Mucosa of rectum (tissue), 2 donors: ENCODE results near the gene CTRL.
"Not testable (repeated sequence)": the region's sequence is repeated elsewhere in the genome, so short reads cannot be mapped to it uniquely, and the experiment has no call there.

Source experiments
- H3K27ac ChIP-seq, 2 donors: one replicate each; pipeline ENCODE4 v1.7.0; 2013; ENCODE audit warnings: inconsistent platforms in 2 of 2, low read depth in 2 of 2, low read length in 2 of 2
- H3K27me3 ChIP-seq, 2 donors: one replicate each; pipeline ENCODE4 v1.7.0; 2013; ENCODE audit warnings: low read length in 2 of 2; ENCODE audit not compliant: control insufficient read depth in 2 of 2, insufficient read depth in 2 of 2
- H3K36me3 ChIP-seq, 2 donors: one replicate each; pipeline ENCODE4 v1.7.0; 2013; ENCODE audit warnings: low read length in 2 of 2; ENCODE audit not compliant: control insufficient read depth in 2 of 2, insufficient read depth in 2 of 2
- H3K4me1 ChIP-seq, 2 donors: one replicate each; pipeline ENCODE4 v1.7.0; 2013; ENCODE audit warnings: low read length in 2 of 2, mild to moderate bottlenecking in 1 of 2; ENCODE audit not compliant: control insufficient read depth in 2 of 2, insufficient read depth in 2 of 2
- H3K4me3 ChIP-seq, 2 donors: one replicate each; pipeline ENCODE4 v1.7.0; 2013; ENCODE audit warnings: low read length in 2 of 2
- H3K9ac ChIP-seq, 2 donors: one replicate each; pipeline ENCODE4 v1.7.0; 2013; ENCODE audit warnings: low read length in 2 of 2, low read depth in 1 of 2, mild to moderate bottlenecking in 1 of 2
- H3K9me3 ChIP-seq, 2 donors: one replicate each; pipeline ENCODE4 v1.7.0; 2013; ENCODE audit warnings: low read length in 2 of 2; ENCODE audit not compliant: control insufficient read depth in 2 of 2
- donor health status: healthy.
- donor health status: Normal muscosa, but diverticular disease.

The CTRL gene

GRCh38 chr16:67924140-67924906 lies 7.3 kb downstream of the CTRL start:
- no peaks in the 10 kb centered on the region for H3K27me3 ChIP-seq
- H3K4me3 ChIP-seq = no peak overlapping the region
- H3K27ac ChIP-seq = no peak overlapping the region
- no peaks in the 10 kb centered on the region for H3K9me3 ChIP-seq
- H3K4me1 ChIP-seq = no peaks in the 10 kb centered on the region
- peaks cover 27% of the 10 kb centered on the region in 2 donors for H3K36me3 ChIP-seq
- H3K9ac ChIP-seq = no peak overlapping the region

GRCh38 chr16:67923414-67924116 lies 8.1 kb downstream of the CTRL start:
- Histone ChIP-seq H3K9ac (no peak overlapping the region), H3K36me3 (peaks cover 25 to 27% of the 10 kb centered on the region in 2 donors), H3K27ac (no peak overlapping the region), H3K4me1 (no peaks in the 10 kb centered on the region), H3K27me3 (no peaks in the 10 kb centered on the region), H3K9me3 (no peaks in the 10 kb centered on the region), H3K4me3 (no peak overlapping the region)

- no peak overlapping the region for H3K9ac ChIP-seq
- H3K4me3 ChIP-seq = no peak overlapping the region
- H3K27ac ChIP-seq = no peak overlapping the region
- no peaks in the 10 kb centered on the region for H3K9me3 ChIP-seq
- H3K27me3 ChIP-seq = no peaks in the 10 kb centered on the region
- peaks cover 21 to 24% of the 10 kb centered on the region in 2 donors for H3K36me3 ChIP-seq
- no peaks in the 10 kb centered on the region for H3K4me1 ChIP-seq
Measured at GRCh38 chr16:67922740-67923139, 8.9 kb downstream of the CTRL start.

- Histone ChIP-seq H3K36me3 (peaks cover 17 to 21% of the 10 kb centered on the region in 2 donors), H3K9ac (no peak overlapping the region), H3K27me3 (no peaks in the 10 kb centered on the region), H3K27ac (no peak overlapping the region), H3K4me1 (no peaks in the 10 kb centered on the region), H3K9me3 (no peaks in the 10 kb centered on the region), H3K4me3 (no peak overlapping the region)
Measured at GRCh38 chr16:67922221-67922620, 9.4 kb downstream of the CTRL start.

- peaks cover 17 to 36% of the 10 kb centered on the region in 2 donors for H3K36me3 ChIP-seq
- H3K9me3 ChIP-seq = no peaks in the 10 kb centered on the region
- no peaks in the 10 kb centered on the region for H3K27me3 ChIP-seq
- H3K4me1 ChIP-seq = peaks cover 0 to 2% of the 10 kb centered on the region in 2 donors
- no peak overlapping the region for H3K27ac ChIP-seq
- H3K4me3 ChIP-seq = no peak overlapping the region
- H3K9ac ChIP-seq = no peak overlapping the region
Measured at GRCh38 chr16:67919622-67920221, 11.9 kb downstream of the CTRL start.

GRCh38 chr16:67917852-67918236 lies 13.8 kb downstream of the CTRL start:
- no peak overlapping the region for H3K27ac ChIP-seq

GRCh38 chr16:67917140-67917851 lies 14.4 kb downstream of the CTRL start:
- Histone ChIP-seq H3K9me3 (no peaks in the 10 kb centered on the region), H3K4me3 (no peak overlapping the region), H3K27ac (no peak overlapping the region), H3K27me3 (no peaks in the 10 kb centered on the region), H3K4me1 (peaks cover 0 to 2% of the 10 kb centered on the region in 2 donors), H3K36me3 (peaks cover 14 to 29% of the 10 kb centered on the region in 2 donors), H3K9ac (no peak overlapping the region)

More at GRCh38 chr16:67917852-67918236, 13.8 kb downstream of the CTRL start:
- Histone ChIP-seq H3K9me3 (no peaks in the 10 kb centered on the region), H3K4me1 (peaks cover 0 to 2% of the 10 kb centered on the region in 2 donors), H3K9ac (no peak overlapping the region), H3K4me3 (no peak overlapping the region), H3K27me3 (no peaks in the 10 kb centered on the region), H3K36me3 (peaks cover 14 to 29% of the 10 kb centered on the region in 2 donors)

- H3K27ac ChIP-seq = no peak overlapping the region
Measured at GRCh38 chr16:67915831-67916723, 15.6 kb downstream of the CTRL start.

GRCh38 chr16:67915496-67915769 lies 16.2 kb downstream of the CTRL start:
- not testable (repeated sequence) for H3K9me3 ChIP-seq, H3K27ac ChIP-seq, H3K9ac ChIP-seq

More at GRCh38 chr16:67915831-67916723, 15.6 kb downstream of the CTRL start:
- Histone ChIP-seq H3K4me1 (peaks cover 0 to 2% of the 10 kb centered on the region in 2 donors), H3K9me3 (no peaks in the 10 kb centered on the region), H3K27me3 (no peaks in the 10 kb centered on the region), H3K4me3 (no peak overlapping the region), H3K36me3 (peaks cover 19 to 29% of the 10 kb centered on the region in 2 donors), H3K9ac (no peak overlapping the region)

More at GRCh38 chr16:67915496-67915769, 16.2 kb downstream of the CTRL start:
- H3K4me3 ChIP-seq, H3K27me3 ChIP-seq, H3K4me1 ChIP-seq: not testable (repeated sequence)
- peaks cover 24 to 32% of the 10 kb centered on the region in 2 donors for H3K36me3 ChIP-seq
